Left colon (tissue), 2 donors: ENCODE measurements around the gene OR52W1. TPM values are rescaled to one million over a fixed set of nuclear protein-coding genes. Genes with fewer than 3 reads are reported as not detected.
"Not testable (repeated sequence)": the region's sequence is repeated elsewhere in the genome, so short reads cannot be mapped to it uniquely, and the experiment has no call there.

Source experiments
- ATAC-seq: fragments of 200-7000 bp; cut with Tn5 transposase; one replicate; pipeline ENCODE4 v1.9.1; 2020; ENCODE audit warnings: mild to moderate bottlenecking, moderate library complexity
- DNase-seq, 2 donors: peaks; one replicate each; pipeline ENCODE4 v3.0.0-alpha.2; 2020
- intact Hi-C, 2 donors: fragments of 100-400 bp; cut with DNase I in 1 of 2; cut with micrococcal nuclease in 1 of 2; formaldehyde crosslinking; loops; one replicate each; pipeline versions ENCODE4 v1.11.2 to v1.14.0; 2022; cut with DNase I, micrococcal nuclease
- total RNA-seq, 2 donors: library from RNA; stranded (reverse); fragmentation: NEBNext Ultra II Directional; extraction: Animal tissue kit (Norgen Biotek cat#: 25700); gene quantifications; one replicate each; pipeline ENCODE4 v1.2.1, GENCODE V29; 2021
- donor health status: DM: no; HTN: no; CAD: no.
- donor health status: DM: yes; HTN: yes; CAD: no.

The OR52W1 gene
- total RNA-seq, 2 donors from 2014 or later: not detected

- ATAC-seq (no peak), DNase-seq (no peak)
- intact Hi-C loops: no loop called here
These were observed 46.5 kb downstream of the OR52W1 start for GRCh38 chr11:6245536-6245935.

GRCh38 chr11:6248248-6248647 is 49.2 kb downstream of the OR52W1 start:
- ATAC-seq: no peak
- DNase-seq: no peak
- intact Hi-C loops: no loop called here

GRCh38 chr11:6248897-6249296 is 49.9 kb downstream of the OR52W1 start:
- ATAC-seq, intact Hi-C loops, DNase-seq: not testable (repeated sequence)

Other genes with a start within 250 kb of the OR52W1 start
- not detected for gene OR56A5, start 230.7 kb upstream of the OR52W1 start, total RNA-seq
- gene OR52L1, start 212.2 kb upstream of the OR52W1 start, total RNA-seq: not detected
- gene OR56A4, start 192.3 kb upstream of the OR52W1 start, total RNA-seq: under 1 TPM in 1 of 2 donors, not detected in 1; 0.12 TPM
- gene OR56A1, start 168.5 kb upstream of the OR52W1 start, total RNA-seq: under 1 TPM in 1 of 2 donors, not detected in 1; 0.03 TPM
- gene OR56B4, start 91.5 kb upstream of the OR52W1 start, total RNA-seq: not detected
- not detected for gene OR52B2, start 28.9 kb upstream of the OR52W1 start, total RNA-seq
- gene C11orf42, start 6.3 kb downstream of the OR52W1 start, total RNA-seq: not detected
- 100 to 1,000 TPM in 1 of 2 donors, 10 to 100 TPM in 1; 93.2 to 103 TPM for gene FHIP1B, start 35.4 kb downstream of the OR52W1 start, total RNA-seq
- under 1 TPM in 1 of 2 donors, not detected in 1; 0.14 TPM for gene CNGA4, start 39.9 kb downstream of the OR52W1 start, total RNA-seq
- gene CCKBR, start 60.6 kb downstream of the OR52W1 start, total RNA-seq: not detected
- gene CAVIN3, start 121.3 kb downstream of the OR52W1 start, total RNA-seq: 10 to 100 TPM in 1 of 2 donors, 1 to 10 TPM in 1; 4.6 to 22.4 TPM
- gene SMPD1, start 191.2 kb downstream of the OR52W1 start, total RNA-seq: 100 to 1,000 TPM in 1 of 2 donors, 10 to 100 TPM in 1; 50.8 to 136 TPM
- gene APBB1, start 219.9 kb downstream of the OR52W1 start, total RNA-seq: 10 to 100 TPM in 1 of 2 donors, 1 to 10 TPM in 1; 5.2 to 11.2 TPM
- 1 to 10 TPM; 2.4 to 2.5 TPM for gene HPX, start 241.8 kb downstream of the OR52W1 start, total RNA-seq